Measurements from ENCODE around the gene POPDC3.

DNA sequence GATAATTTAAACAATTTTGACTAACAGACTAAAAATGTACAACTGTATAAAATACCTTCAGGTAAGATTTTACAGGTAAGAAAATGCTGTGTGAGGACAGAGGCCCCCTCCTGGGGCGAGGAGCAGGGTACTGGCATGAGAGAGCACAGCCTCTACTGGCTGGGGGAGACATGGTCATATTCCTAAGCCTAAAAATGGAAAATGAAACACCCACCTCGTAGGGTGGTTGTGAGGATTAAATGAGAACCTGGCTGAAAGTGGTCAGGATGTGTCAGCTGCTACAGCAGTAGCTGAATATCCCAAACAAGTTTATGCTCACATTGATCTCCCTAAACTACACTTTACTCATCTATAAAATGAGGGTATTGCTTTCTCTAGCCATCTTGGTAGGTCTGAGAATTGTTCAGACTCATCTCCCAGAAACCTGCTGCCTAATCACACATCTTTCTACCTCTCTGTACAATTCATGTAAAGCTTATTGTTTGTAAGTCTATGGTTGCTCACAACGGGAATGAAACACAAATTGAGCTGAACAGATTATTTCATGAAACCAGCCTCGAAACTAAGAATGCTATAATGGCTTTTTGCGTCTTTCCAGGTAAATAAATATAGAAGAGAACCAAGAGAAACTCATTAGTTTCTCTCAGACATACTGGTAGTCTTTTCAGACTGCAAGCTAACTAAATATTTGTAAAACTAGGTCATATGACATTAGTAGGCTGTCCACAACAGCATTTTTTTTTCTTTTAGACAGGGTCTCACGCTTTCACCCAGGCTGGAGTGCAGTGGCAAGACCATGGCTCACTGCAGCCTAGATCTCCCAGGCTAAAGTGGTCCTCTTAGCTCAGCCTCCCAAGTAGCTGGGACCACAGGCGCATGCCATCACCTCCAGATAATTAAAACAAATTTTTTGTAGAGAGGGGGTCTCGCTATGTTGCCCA is 69.6 kb downstream of the POPDC3 start:
- TF ChIP-seq ELF4 (IDR thresholded peaks at IDR 0.05), result no peak
- no peak for TF ChIP-seq BHLHE40 (IDR thresholded peaks at IDR 0.05; ENCODE audit: borderline replicate concordance)
- TF ChIP-seq NFRKB (IDR thresholded peaks at IDR 0.05), result no peak

Data from HEK293T (cell line).